H1 (cell line): ENCODE results near the gene ASPDH. TPM values are rescaled to one million over a fixed set of nuclear protein-coding genes. Genes with fewer than 3 reads are reported as not detected.

Experiments
- CTCF ChIA-PET: fragments of 300-600 bp; sonication (Branson Sonifier 250); formaldehyde crosslinking; loops from one replicate; lab custom pipeline; 2021; ENCODE audit not compliant: partially characterized antibody; lab: Charles Lee
- POLR2A ChIA-PET: fragments of 300-600 bp; sonication (Branson Sonifier 250); formaldehyde crosslinking; loops from one replicate; lab custom pipeline; 2021; ENCODE audit warnings: inconsistent platforms; ENCODE audit not compliant: partially characterized antibody; lab: Charles Lee
- DNase-seq, 2 experiments: peaks; one replicate each; pipeline versions ENCODE4 v3.0.0 to v3.0.0-alpha.2; 2010 to 2022; ENCODE audit warnings: low spot score in 2 of 2, low read depth in 1 of 2, mixed read lengths in 1 of 2
- FAIRE-seq: peaks from 2 replicates; lab custom pipeline; 2011; peaks lifted over from hg19 to GRCh38; lab: Jason Lieb, UNC
- H2AFZ ChIP-seq: 2 replicates; pipeline ENCODE4 v1.8.1; 2012; ENCODE audit warnings: low read length, inconsistent platforms
- H2AK5ac ChIP-seq: 2 replicates; pipeline ENCODE4 v1.6.1; 2013; ENCODE audit warnings: low read depth, low read length
- H2BK120ac ChIP-seq: replicated peaks from 2 replicates; pipeline ENCODE3; 2013; ENCODE audit warnings: low read depth, low read length, inconsistent platforms
- H2BK12ac ChIP-seq: 2 replicates; pipeline ENCODE4 v1.6.1; 2013; ENCODE audit warnings: low read depth, low read length
- H2BK15ac ChIP-seq: 2 replicates; pipeline ENCODE4 v1.6.1; 2013; ENCODE audit warnings: low read length
- H2BK20ac ChIP-seq: 2 replicates; pipeline ENCODE4 v1.6.1; 2013; ENCODE audit warnings: low read length
- H2BK5ac ChIP-seq: 2 replicates; pipeline ENCODE4 v1.6.1; 2013; ENCODE audit warnings: low read depth, low read length
- H3K14ac ChIP-seq: 2 replicates; pipeline ENCODE4 v1.6.1; 2013; ENCODE audit warnings: inconsistent platforms; ENCODE audit not compliant: insufficient read length
- H3K18ac ChIP-seq: 2 replicates; pipeline ENCODE4 v1.6.1; 2013; ENCODE audit warnings: low read length; ENCODE audit errors: extremely low read depth
- H3K23ac ChIP-seq: 2 replicates; pipeline ENCODE4 v1.6.1; 2013; ENCODE audit warnings: inconsistent platforms; ENCODE audit not compliant: insufficient read length
- H3K23me2 ChIP-seq: 2 replicates; pipeline ENCODE4 v1.6.1; 2013; ENCODE audit warnings: low read depth, low read length
- H3K27ac ChIP-seq: 2 replicates; pipeline ENCODE4 v1.6.1; 2011; ENCODE audit warnings: low read depth, low read length, inconsistent platforms
- H3K27me3 ChIP-seq, 4 experiments: replicated peaks in 1 of 4; 1 replicate in 1 of 4; 2 replicates in 3 of 4; pipeline versions ENCODE4 v1.6.1 to v1.8.1; 2011 to 2013; ENCODE audit warnings: low read length in 3 of 4, mild to moderate bottlenecking in 3 of 4, inconsistent platforms in 2 of 4, mixed read lengths in 2 of 4, moderate library complexity in 1 of 4; ENCODE audit not compliant: control insufficient read depth in 3 of 4, insufficient read depth in 3 of 4; ENCODE audit errors: extremely low read depth in 1 of 4
- H3K36me3 ChIP-seq, 4 experiments: 2 replicates each; pipeline versions ENCODE4 v1.6.1 to v1.8.1; 2011 to 2013; ENCODE audit warnings: mild to moderate bottlenecking in 4 of 4, low read length in 3 of 4, moderate library complexity in 2 of 4, control low read depth in 1 of 4, inconsistent platforms in 1 of 4; ENCODE audit not compliant: insufficient read depth in 4 of 4, control insufficient read depth in 2 of 4
- H3K4ac ChIP-seq: replicated peaks from 2 replicates; pipeline ENCODE3; 2013; ENCODE audit warnings: low read length, low read depth, mixed read lengths, inconsistent platforms; ENCODE audit not compliant: insufficient read length
- H3K4me1 ChIP-seq, 4 experiments: replicated peaks in 1 of 4; 1 replicate in 1 of 4; 2 replicates in 3 of 4; pipeline versions ENCODE4 v1.6.1 to v1.8.1; 2011 to 2013; ENCODE audit warnings: low read length in 3 of 4, inconsistent platforms in 2 of 4, mixed read lengths in 1 of 4; ENCODE audit not compliant: insufficient read depth in 4 of 4, control insufficient read depth in 3 of 4
- H3K4me2 ChIP-seq, 2 experiments: 2 replicates each; pipeline versions ENCODE4 v1.6.1 to v1.8.1; 2011 to 2013; ENCODE audit warnings: low read depth in 2 of 2, low read length in 2 of 2, control low read depth in 1 of 2, inconsistent platforms in 1 of 2, mild to moderate bottlenecking in 1 of 2; ENCODE audit not compliant: insufficient read depth in 1 of 2
- H3K4me3 ChIP-seq, 4 experiments: fragments of 200-600, 300-600 bp in 1 of 4; sonication (generic), shearing (Covaris generic), sonication (Bioruptor Twin) in 1 of 4; 2 replicates each; pipeline versions ENCODE4 v1.5.1 to v1.8.1; 2011 to 2016; ENCODE audit warnings: low read length in 4 of 4, low read depth in 3 of 4, control low read depth in 2 of 4, inconsistent platforms in 2 of 4, mild to moderate bottlenecking in 2 of 4, mixed read lengths in 1 of 4, moderate library complexity in 1 of 4; ENCODE audit not compliant: insufficient read depth in 2 of 4; ENCODE audit errors: extremely low read depth in 1 of 4
- H3K56ac ChIP-seq: replicated peaks from 2 replicates; pipeline ENCODE3; 2013; ENCODE audit warnings: low read depth, mild to moderate bottlenecking, mixed read lengths, low read length, inconsistent platforms; ENCODE audit not compliant: insufficient read length
- H3K79me1 ChIP-seq: 2 replicates; pipeline ENCODE4 v1.6.1; 2013; ENCODE audit warnings: low read depth, low read length, control low read depth
- H3K79me2 ChIP-seq, 2 experiments: 2 replicates each; pipeline versions ENCODE4 v1.6.1 to v1.8.1; 2012 to 2013; ENCODE audit warnings: low read length in 2 of 2, mild to moderate bottlenecking in 2 of 2, inconsistent platforms in 1 of 2; ENCODE audit not compliant: insufficient read depth in 2 of 2, control insufficient read depth in 1 of 2
- H3K9ac ChIP-seq, 4 experiments: replicated peaks in 1 of 4; 1 replicate in 1 of 4; 2 replicates in 3 of 4; pipeline versions ENCODE4 v1.6.1 to v1.8.1; 2011 to 2013; ENCODE audit warnings: low read depth in 3 of 4, low read length in 3 of 4, control low read depth in 2 of 4, mild to moderate bottlenecking in 2 of 4, moderate library complexity in 2 of 4, inconsistent platforms in 1 of 4; ENCODE audit errors: extremely low read depth in 1 of 4
- H3K9me3 ChIP-seq, 2 experiments: 2 replicates each; pipeline versions ENCODE4 v1.6.1 to v1.8.1; 2012 to 2013; ENCODE audit warnings: mild to moderate bottlenecking in 2 of 2, moderate library complexity in 2 of 2, control low read depth in 1 of 2, inconsistent platforms in 1 of 2, low read depth in 1 of 2, low read length in 1 of 2, mixed read lengths in 1 of 2; ENCODE audit not compliant: insufficient read depth in 2 of 2
- H4K20me1 ChIP-seq, 2 experiments: replicated peaks in 1 of 2; 2 replicates each; pipeline versions ENCODE3 to v1.8.1; 2011 to 2013; ENCODE audit warnings: inconsistent platforms in 2 of 2, low read length in 2 of 2, mild to moderate bottlenecking in 1 of 2; ENCODE audit not compliant: insufficient read depth in 2 of 2, control insufficient read depth in 1 of 2
- H4K5ac ChIP-seq: 2 replicates; pipeline ENCODE4 v1.6.1; 2013; ENCODE audit warnings: low read length, low read depth, mixed read lengths, inconsistent platforms; ENCODE audit not compliant: insufficient read length
- H4K8ac ChIP-seq: 2 replicates; pipeline ENCODE4 v1.8.0; 2013; ENCODE audit warnings: mild to moderate bottlenecking, moderate library complexity, low read length, inconsistent platforms; ENCODE audit not compliant: insufficient read depth; ENCODE audit errors: extremely low read depth
- H4K91ac ChIP-seq: replicated peaks from 2 replicates; pipeline ENCODE3; 2013; ENCODE audit warnings: low read length, mixed read lengths, inconsistent platforms; ENCODE audit not compliant: insufficient read length
- CTBP2 ChIP-seq: IDR thresholded peaks from 2 replicates; pipeline ENCODE4 v1.7.0; 2011; ENCODE audit warnings: borderline replicate concordance, mild to moderate bottlenecking, moderate library complexity, mixed read lengths, low read length; ENCODE audit not compliant: insufficient read depth, insufficient read length
- FOSL1 ChIP-seq: IDR thresholded peaks from 2 replicates; pipeline ENCODE4 v1.6.1; 2011; ENCODE audit warnings: mild to moderate bottlenecking, low read depth, low read length, moderate library complexity; ENCODE audit not compliant: insufficient read depth
- HDAC2 ChIP-seq, 2 experiments: fragments of 300-600 bp in 1 of 2; sonication (generic) in 1 of 2; IDR thresholded peaks; 2 replicates each; pipeline ENCODE4 v1.6.1; 2011 to 2012; ENCODE audit warnings: low read depth in 2 of 2, low read length in 2 of 2, mild to moderate bottlenecking in 2 of 2, moderate library complexity in 2 of 2, borderline replicate concordance in 1 of 2, inconsistent platforms in 1 of 2
- KDM4A ChIP-seq: IDR thresholded peaks from one replicate; pipeline ENCODE4 v1.7.1; 2012; ENCODE audit warnings: low read depth, mild to moderate bottlenecking, moderate library complexity, low read length, inconsistent platforms; ENCODE audit not compliant: severe bottlenecking
- POLR2AphosphoS5 ChIP-seq: IDR thresholded peaks from 2 replicates; pipeline ENCODE4 v1.6.1; 2011; ENCODE audit warnings: low read depth, low read length
- SAP30 ChIP-seq: fragments of 300-600 bp; sonication (generic); IDR thresholded peaks from 2 replicates; pipeline ENCODE4 v1.7.1; 2012; ENCODE audit warnings: low read length, moderate library complexity, mild to moderate bottlenecking, inconsistent platforms; ENCODE audit not compliant: insufficient read depth, insufficient replicate concordance
- SIN3A ChIP-seq, 2 experiments: IDR thresholded peaks in 1 of 2; conservative IDR thresholded peaks in 1 of 2; 2 replicates each; pipeline ENCODE4 v1.6.1; 2011 to 2012; ENCODE audit warnings: low read length in 2 of 2, improper control_type of control experiment in 1 of 2, low read depth in 1 of 2, mild to moderate bottlenecking in 1 of 2
- WGBS, 2 experiments: shearing (Covaris generic) in 1 of 2; methylation state at CpG; one replicate each; pipeline versions ENCODE4 v1.1.6 to v1.1.7; 2013 to 2015; ENCODE audit warnings: low lambda C conversion rate in 2 of 2, mixed read lengths in 2 of 2, inconsistent platforms in 1 of 2, low coverage in 1 of 2, missing lambda C conversion rate in 1 of 2; ENCODE audit not compliant: insufficient replicate concordance in 2 of 2, insufficient coverage in 1 of 2, insufficient read length in 1 of 2; ENCODE audit errors: extremely low coverage in 1 of 2, missing lambda C conversion rate in 1 of 2; 5-methylcytosine and 5-hydroxymethylcytosine counted together
- polyA plus RNA-seq, 7 experiments: library from polyadenylated mRNA; depleted of rRNA in 3 of 7; stranded (reverse) in 5 of 7; unstranded in 2 of 7; fragments of >200 nt in 5 of 7; fragments of 200-250 nt in 2 of 7; gene quantifications; 1 replicate in 5 of 7; 2 replicates in 1 of 7; 4 replicates in 1 of 7; pipeline versions ENCODE4 v1.2.1 to v1.2.3, GENCODE V29; 2011 to 2013; ENCODE audit warnings: missing spikeins in 2 of 7, mixed read lengths in 2 of 7
- total RNA-seq: library from RNA; stranded (reverse); fragmentation: NEBNext Ultra II Directional; extraction: Animal tissue kit (Norgen Biotek cat#: 25700); gene quantifications from 2 replicates; pipeline ENCODE4 v1.2.1, GENCODE V29; 2021

The ASPDH gene
- total and polyA plus RNA-seq, 2 of the 8 experiments (the other 6 are each of a cell fraction or from before 2014, with no cell fraction given) = not detected

DNA sequence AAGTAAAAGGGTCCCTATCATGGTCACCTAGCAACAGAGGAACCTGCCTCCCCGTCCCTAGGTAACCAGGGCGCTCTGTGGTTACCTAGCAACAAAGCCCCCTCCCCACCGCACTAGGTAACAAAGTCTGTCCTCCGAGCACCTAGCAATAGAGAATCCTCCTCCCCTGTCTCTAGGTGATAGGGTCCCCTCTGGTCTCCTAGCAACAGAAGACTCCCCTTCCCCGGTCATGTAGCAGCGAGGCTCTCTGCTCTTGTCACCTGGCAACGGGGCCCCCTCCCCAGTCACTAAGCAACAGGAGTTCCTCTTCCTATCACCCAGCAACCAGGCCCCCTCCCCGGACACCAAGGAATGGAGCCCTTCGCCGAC is 3.0 kb downstream of the ASPDH start:
- no peak overlapping the region for H2AFZ ChIP-seq
- peak; percentile 72 to 85; a peak in 1 of 4 replicates for TF ChIP-seq SIN3A (conservative IDR thresholded peaks at IDR 0.05 in 1 of 2, IDR thresholded peaks at IDR 0.05 in 1 of 2; ENCODE audit: low read depth in 1 of 2, low read length in 2 of 2)
- peak; percentile 36 for TF ChIP-seq KDM4A
- no peak for TF ChIP-seq CTBP2
- peak in 1 of 2 experiments; percentile 17; a peak in 1 of 4 replicates for TF ChIP-seq HDAC2 (IDR thresholded peaks at IDR 0.05; ENCODE audit: borderline replicate concordance in 1 of 2, low read depth in 2 of 2, low read length in 2 of 2)
- TF ChIP-seq POLR2AphosphoS5 = peak; percentile 46; the same call in 1 of the 2 replicates
- TF ChIP-seq FOSL1 = no peak
- peak; percentile 72 for TF ChIP-seq SAP30
- H4K20me1 ChIP-seq = peaks cover 1 to 3% of the 10 kb centered on the region in 2 experiments
- no peaks in the 10 kb centered on the region; the same call in 1 of the 2 replicates for H3K23me2 ChIP-seq
- no peak overlapping the region for H3K23ac ChIP-seq
- H3K9me3 ChIP-seq = no peaks in the 10 kb centered on the region
- POLR2A ChIA-PET = interaction anchor here (0.7 to 1.7 kb wide), 7 partner anchors 10 to 294 kb away, joined by 3 to 9 read pairs (median 6); no protein-coding TSS in a partner anchor
- H3K27ac ChIP-seq = no peak overlapping the region
- 4% methylated on average over 10 of the region's 10 CpGs; no CpG with 5 or more reads in 1 of the 2 experiments for WGBS, 2 experiments
- no peaks in the 10 kb centered on the region for H3K79me2 ChIP-seq
- H3K18ac ChIP-seq = no peak overlapping the region
- H2BK20ac ChIP-seq = no peak overlapping the region
- H3K4me3 ChIP-seq = peak overlapping the region; percentile 42 to 62 (median 56)
- no peak overlapping the region for H4K91ac ChIP-seq
- no peaks in the 10 kb centered on the region; the same call in 1 of the 2 replicates for H3K79me1 ChIP-seq
- CTCF ChIA-PET = interaction anchor here (1.9 to 19.3 kb wide), 4 partner anchors 10 to 45 kb away, joined by 5 to 206 read pairs (median 15); no protein-coding TSS in a partner anchor
- peak overlapping the region; percentile 57 to 66 for H3K4me2 ChIP-seq
- no peak overlapping the region for H3K56ac ChIP-seq
- no peak overlapping the region for H2BK12ac ChIP-seq
- peaks cover 0 to 26% (median 15%) of the 10 kb centered on the region in 4 experiments; a peak in 6 of 7 replicates for H3K27me3 ChIP-seq
- H3K14ac ChIP-seq = no peak overlapping the region
- no peak overlapping the region for H2BK5ac ChIP-seq
- no peaks in the 10 kb centered on the region for H3K36me3 ChIP-seq
- no peak overlapping the region for H2BK120ac ChIP-seq
- H3K4ac ChIP-seq = no peak overlapping the region
- H4K8ac ChIP-seq = 0 out of 2 replicates have a peak overlapping the region, but pooled peaks have one; percentile 20
- peak in 1 of 2 experiments; percentile 61 for DNase-seq
- H2AK5ac ChIP-seq = no peak overlapping the region
- H2BK15ac ChIP-seq = no peak overlapping the region
- H3K4me1 ChIP-seq = peaks cover 0 to 6% (median 4%) of the 10 kb centered on the region in 4 experiments; a peak in 4 of 7 replicates
- no peak overlapping the region; a peak in 2 of 7 replicates for H3K9ac ChIP-seq
- FAIRE-seq = peak; percentile 13
- H4K5ac ChIP-seq = no peak overlapping the region
